Measurements from ENCODE around the gene TUBB4B. TPM values are rescaled to one million over a fixed set of nuclear protein-coding genes. Genes with fewer than 3 reads are reported as not detected.

The TUBB4B gene
- total and polyA plus RNA-seq, 2 donors from 2014 or later = 258 to 394 TPM

DNA sequence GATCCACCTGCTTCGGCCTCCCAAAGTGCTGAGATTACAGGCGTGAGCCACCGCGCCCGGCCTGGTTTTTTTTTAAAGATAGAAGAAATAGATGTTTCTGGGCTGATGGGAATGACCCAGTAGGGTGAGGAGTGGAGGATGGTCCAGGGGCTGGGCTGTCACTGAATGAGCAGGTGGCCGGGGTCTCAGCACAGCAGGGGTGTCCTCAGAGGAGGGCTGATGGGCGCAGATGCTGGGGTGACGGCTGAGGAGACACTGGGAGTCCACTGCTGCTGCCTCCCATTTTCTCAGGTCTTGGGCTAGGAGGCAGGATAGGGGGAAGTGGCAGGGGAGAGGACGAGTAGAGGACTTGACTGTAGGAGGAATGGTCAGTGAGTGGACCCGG, 34.1 kb downstream of the TUBB4B start:
- TF ChIP-seq, protein P1, sequence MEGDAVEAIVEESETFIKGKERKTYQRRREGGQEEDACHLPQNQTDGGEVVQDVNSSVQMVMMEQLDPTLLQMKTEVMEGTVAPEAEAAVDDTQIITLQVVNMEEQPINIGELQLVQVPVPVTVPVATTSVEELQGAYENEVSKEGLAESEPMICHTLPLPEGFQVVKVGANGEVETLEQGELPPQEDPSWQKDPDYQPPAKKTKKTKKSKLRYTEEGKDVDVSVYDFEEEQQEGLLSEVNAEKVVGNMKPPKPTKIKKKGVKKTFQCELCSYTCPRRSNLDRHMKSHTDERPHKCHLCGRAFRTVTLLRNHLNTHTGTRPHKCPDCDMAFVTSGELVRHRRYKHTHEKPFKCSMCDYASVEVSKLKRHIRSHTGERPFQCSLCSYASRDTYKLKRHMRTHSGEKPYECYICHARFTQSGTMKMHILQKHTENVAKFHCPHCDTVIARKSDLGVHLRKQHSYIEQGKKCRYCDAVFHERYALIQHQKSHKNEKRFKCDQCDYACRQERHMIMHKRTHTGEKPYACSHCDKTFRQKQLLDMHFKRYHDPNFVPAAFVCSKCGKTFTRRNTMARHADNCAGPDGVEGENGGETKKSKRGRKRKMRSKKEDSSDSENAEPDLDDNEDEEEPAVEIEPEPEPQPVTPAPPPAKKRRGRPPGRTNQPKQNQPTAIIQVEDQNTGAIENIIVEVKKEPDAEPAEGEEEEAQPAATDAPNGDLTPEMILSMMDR (IDR thresholded peaks at IDR 0.05; ENCODE audit: borderline replicate concordance, extremely low read depth, insufficient read depth) = no peak
- Histone ChIP-seq H3K27me3 (ENCODE audit: control insufficient read depth, insufficient read depth, low read length) (no peaks in the 10 kb centered on the region), H3K9me3 (ENCODE audit: control insufficient read depth in 2 of 3, insufficient read depth in 1 of 3, low read length in 3 of 3) (no peaks in the 10 kb centered on the region), H3K4me3 (ENCODE audit: low read length in 3 of 3) (no peak overlapping the region), H3K4me1 (ENCODE audit: control insufficient read depth in 2 of 3, insufficient read depth in 2 of 3, low read depth in 1 of 3, low read length in 3 of 3) (peaks cover 0 to 26% (median 7%) of the 10 kb centered on the region in 3 donors), H3K9ac (ENCODE audit: low read length in 3 of 3) (no peak overlapping the region), H3K36me3 (ENCODE audit: control insufficient read depth in 2 of 3, insufficient read depth in 3 of 3, low read length in 3 of 3) (no peaks in the 10 kb centered on the region), H3K27ac (ENCODE audit: low read depth in 2 of 2, low read length in 2 of 2) (no peak overlapping the region)
- FAIRE-seq = no peak
- DNase-seq = peak in 1 of 5 donors; percentile 62
- intact Hi-C loops (cut with DNase I) = no loop called here

- no peaks in the 10 kb centered on the region for H3K36me3 ChIP-seq (ENCODE audit: control insufficient read depth in 2 of 3, insufficient read depth in 3 of 3, low read length in 3 of 3)
- no peaks in the 10 kb centered on the region for H3K27me3 ChIP-seq (ENCODE audit: control insufficient read depth, insufficient read depth, low read length)
- peaks cover 0 to 26% (median 7%) of the 10 kb centered on the region in 3 donors for H3K4me1 ChIP-seq (ENCODE audit: control insufficient read depth in 2 of 3, insufficient read depth in 2 of 3, low read depth in 1 of 3, low read length in 3 of 3)
- FAIRE-seq = no peak
- DNase-seq = peak in 2 of 5 donors; percentile 48 to 67
- peak overlapping the region in 2 of 3 donors; percentile 10 to 41 for H3K9ac ChIP-seq (ENCODE audit: low read length in 3 of 3)
- intact Hi-C loops (cut with DNase I) = no loop called here
- peak overlapping the region in 1 of 2 donors; percentile 92 for H3K27ac ChIP-seq (ENCODE audit: low read depth in 2 of 2, low read length in 2 of 2)
- TF ChIP-seq, protein P1 (IDR thresholded peaks at IDR 0.05; ENCODE audit: borderline replicate concordance, extremely low read depth, insufficient read depth) = no peak
- no peaks in the 10 kb centered on the region for H3K9me3 ChIP-seq (ENCODE audit: control insufficient read depth in 2 of 3, insufficient read depth in 1 of 3, low read length in 3 of 3)
- no peak overlapping the region for H3K4me3 ChIP-seq (ENCODE audit: low read length in 3 of 3)
Measured at GRCh38 chr9:137275588-137276472, 34.7 kb downstream of the TUBB4B start.

DNA sequence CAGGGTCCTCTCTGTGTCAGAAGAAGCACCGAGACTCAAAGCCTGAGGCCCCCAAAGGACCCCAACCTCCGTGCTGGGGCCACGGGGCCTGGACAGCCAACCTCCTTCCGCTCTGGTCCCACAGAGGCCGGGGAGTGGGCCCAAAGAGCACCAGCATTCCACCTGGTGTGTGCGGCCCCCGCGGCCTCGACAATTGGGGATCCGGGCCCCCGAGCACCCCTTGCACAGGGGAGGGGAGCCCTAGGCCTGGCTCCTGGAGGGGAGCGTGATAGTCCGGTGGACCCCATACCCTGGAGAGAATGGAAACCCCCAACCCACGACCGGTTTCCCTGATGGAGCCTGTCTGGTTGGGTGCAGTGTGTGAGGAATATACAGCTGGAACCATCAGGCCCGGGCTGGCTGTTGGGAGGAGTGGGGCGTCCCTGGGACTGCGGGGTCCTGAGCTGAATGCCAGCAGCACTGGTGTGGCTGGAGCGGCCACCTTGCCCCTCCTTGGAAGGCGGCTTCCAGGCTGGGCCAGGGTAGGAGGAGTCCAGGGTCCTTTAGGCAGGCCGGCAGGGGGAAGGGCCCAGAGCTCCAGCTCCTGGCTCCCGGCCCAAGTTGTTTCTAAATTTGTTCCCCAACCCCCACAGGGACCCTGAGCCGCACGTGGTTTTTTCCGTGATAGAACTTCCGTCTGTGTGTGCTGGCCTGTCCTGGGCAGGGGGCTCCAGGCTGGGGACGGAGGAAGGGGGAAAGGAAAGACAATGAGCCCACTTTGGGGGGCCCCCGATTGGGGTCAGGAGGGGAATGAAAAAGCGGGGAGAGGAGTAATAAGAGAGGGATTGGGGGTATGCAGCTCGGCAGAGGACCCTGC, 35.6 kb downstream of the TUBB4B start:
- peak overlapping the region; percentile 90 to 92 for H3K27ac ChIP-seq (ENCODE audit: low read depth in 2 of 2, low read length in 2 of 2)
- no peaks in the 10 kb centered on the region for H3K9me3 ChIP-seq (ENCODE audit: control insufficient read depth in 2 of 3, insufficient read depth in 1 of 3, low read length in 3 of 3)
- intact Hi-C loops (cut with DNase I) = no loop called here
- FAIRE-seq (no peak), DNase-seq (peak; percentile 74 to 95 (median 83))
- peak overlapping the region in 1 of 3 donors; percentile 48 for H3K4me3 ChIP-seq (ENCODE audit: low read length in 3 of 3)
- no peaks in the 10 kb centered on the region for H3K27me3 ChIP-seq (ENCODE audit: control insufficient read depth, insufficient read depth, low read length)
- H3K4me1 ChIP-seq (ENCODE audit: control insufficient read depth in 2 of 3, insufficient read depth in 2 of 3, low read depth in 1 of 3, low read length in 3 of 3) = peaks cover 0 to 26% (median 7%) of the 10 kb centered on the region in 3 donors
- H3K9ac ChIP-seq (ENCODE audit: low read length in 3 of 3) = peak overlapping the region in 2 of 3 donors; percentile 41 to 53
- H3K36me3 ChIP-seq (ENCODE audit: control insufficient read depth in 2 of 3, insufficient read depth in 3 of 3, low read length in 3 of 3) = no peaks in the 10 kb centered on the region
- TF ChIP-seq, protein P1 (IDR thresholded peaks at IDR 0.05; ENCODE audit: borderline replicate concordance, extremely low read depth, insufficient read depth) = no peak

Data from kidney (tissue), 14 donors.